ENCODE measurements around the gene C20orf204. TPM values are rescaled to one million over a fixed set of nuclear protein-coding genes. Genes with fewer than 3 reads are reported as not detected.
A peak's percentile ranks its signal among the peaks of the same experiment; 100 is the strongest.

Gene C20orf204
- total RNA-seq, 1 donor from 2014 or later, result 0.98 TPM

DNA sequence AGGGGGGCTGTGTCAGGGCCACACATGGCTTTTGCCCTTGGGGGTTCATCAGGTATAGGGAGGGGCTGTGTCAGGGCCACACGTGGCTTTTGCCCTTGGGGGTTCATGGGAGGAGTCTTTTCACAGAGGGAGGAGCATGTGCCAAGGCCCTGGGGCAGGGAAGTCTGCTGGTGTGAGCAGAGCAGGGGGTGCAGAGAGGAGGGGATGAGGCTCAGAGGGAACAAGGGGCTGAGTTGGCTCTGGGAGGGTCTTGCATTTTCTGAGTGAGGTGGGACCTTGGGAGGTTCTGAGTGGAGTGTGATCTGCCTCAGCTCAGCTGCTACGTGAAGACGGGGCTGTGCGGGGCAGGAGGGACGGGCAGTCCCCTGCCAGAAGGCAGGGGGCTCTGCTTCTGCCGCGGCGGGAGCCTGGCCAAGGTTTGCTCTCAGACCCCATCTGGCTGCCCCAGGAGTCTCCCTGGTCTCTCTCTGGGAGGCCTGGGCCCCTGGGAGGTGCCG lies 19.5 kb downstream of the C20orf204 start:
- peaks cover 28% of the 10 kb centered on the region for H3K4me1 ChIP-seq
- TF ChIP-seq, protein P1, sequence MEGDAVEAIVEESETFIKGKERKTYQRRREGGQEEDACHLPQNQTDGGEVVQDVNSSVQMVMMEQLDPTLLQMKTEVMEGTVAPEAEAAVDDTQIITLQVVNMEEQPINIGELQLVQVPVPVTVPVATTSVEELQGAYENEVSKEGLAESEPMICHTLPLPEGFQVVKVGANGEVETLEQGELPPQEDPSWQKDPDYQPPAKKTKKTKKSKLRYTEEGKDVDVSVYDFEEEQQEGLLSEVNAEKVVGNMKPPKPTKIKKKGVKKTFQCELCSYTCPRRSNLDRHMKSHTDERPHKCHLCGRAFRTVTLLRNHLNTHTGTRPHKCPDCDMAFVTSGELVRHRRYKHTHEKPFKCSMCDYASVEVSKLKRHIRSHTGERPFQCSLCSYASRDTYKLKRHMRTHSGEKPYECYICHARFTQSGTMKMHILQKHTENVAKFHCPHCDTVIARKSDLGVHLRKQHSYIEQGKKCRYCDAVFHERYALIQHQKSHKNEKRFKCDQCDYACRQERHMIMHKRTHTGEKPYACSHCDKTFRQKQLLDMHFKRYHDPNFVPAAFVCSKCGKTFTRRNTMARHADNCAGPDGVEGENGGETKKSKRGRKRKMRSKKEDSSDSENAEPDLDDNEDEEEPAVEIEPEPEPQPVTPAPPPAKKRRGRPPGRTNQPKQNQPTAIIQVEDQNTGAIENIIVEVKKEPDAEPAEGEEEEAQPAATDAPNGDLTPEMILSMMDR (IDR thresholded peaks at IDR 0.05), result no peak
- no peak for TF ChIP-seq POLR2AphosphoS5 (IDR thresholded peaks at IDR 0.05; ENCODE audit: insufficient read depth in 1 of 2, low read depth in 1 of 2)
- TF ChIP-seq POLR2A (IDR thresholded peaks at IDR 0.05), result no peak

DNA sequence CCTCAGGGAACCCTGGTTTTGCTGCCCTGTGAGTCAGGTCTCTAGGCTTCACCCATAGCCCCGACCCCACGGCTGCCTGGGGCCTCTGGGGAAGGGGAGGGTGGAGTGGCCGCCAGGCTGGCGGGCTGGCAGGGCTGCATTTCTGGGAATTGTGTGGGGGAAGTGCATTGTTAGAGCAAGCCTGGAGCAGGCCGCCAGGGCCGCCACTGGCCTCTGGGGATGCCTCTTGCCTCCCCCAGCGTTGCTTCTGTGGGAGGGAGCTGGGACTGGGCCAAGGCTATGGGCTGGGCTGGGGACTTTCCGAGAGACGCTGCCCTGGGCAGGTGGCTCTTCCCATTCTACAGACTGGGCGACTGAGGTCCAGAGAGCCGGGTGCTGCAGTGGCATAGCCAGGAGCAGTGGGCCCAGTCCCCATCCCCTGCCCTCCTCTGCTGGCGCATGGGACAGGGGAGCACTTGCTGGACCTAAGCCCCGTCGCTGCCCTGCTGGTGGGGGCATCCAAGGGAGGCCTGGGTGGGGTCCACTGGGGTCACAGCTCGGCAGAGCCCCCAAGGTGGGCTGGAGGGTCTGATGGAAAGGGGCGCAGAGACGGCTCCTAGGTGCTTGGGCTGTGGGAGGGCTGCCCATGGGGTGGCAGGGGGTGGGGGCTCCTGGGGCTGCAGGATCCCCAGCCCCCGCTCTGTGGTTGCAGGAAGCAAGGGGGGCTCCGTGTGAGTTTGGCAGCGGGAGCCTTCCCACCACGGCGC lies 20.1 kb downstream of the C20orf204 start:
- Histone ChIP-seq H3K9me3 (no peaks in the 10 kb centered on the region), H3K27ac (no peak overlapping the region), H3K27me3 (peaks cover 6% of the 10 kb centered on the region), H3K4me3 (no peak overlapping the region), H3K4me1 (peaks cover 28% of the 10 kb centered on the region), H3K36me3 (no peaks in the 10 kb centered on the region)
- TF ChIP-seq POLR2A (IDR thresholded peaks at IDR 0.05) (no peak), POLR2AphosphoS5 (IDR thresholded peaks at IDR 0.05; ENCODE audit: insufficient read depth in 1 of 2, low read depth in 1 of 2) (no peak)
- TF ChIP-seq, protein P1 (IDR thresholded peaks at IDR 0.05), result no peak
- DNase-seq (ENCODE audit: extremely low spot score in 2 of 2), result no peak
- intact Hi-C loops (cut with DNase I), result no loop called here

More for the DNA sequence above, 19.5 kb downstream of the C20orf204 start:
- no peak for DNase-seq (ENCODE audit: extremely low spot score in 2 of 2)
- Histone ChIP-seq H3K27ac (no peak overlapping the region), H3K27me3 (peaks cover 8% of the 10 kb centered on the region), H3K9me3 (no peaks in the 10 kb centered on the region), H3K36me3 (no peaks in the 10 kb centered on the region), H3K4me3 (no peak overlapping the region)
- intact Hi-C loops (cut with DNase I), result no loop called here

DNA sequence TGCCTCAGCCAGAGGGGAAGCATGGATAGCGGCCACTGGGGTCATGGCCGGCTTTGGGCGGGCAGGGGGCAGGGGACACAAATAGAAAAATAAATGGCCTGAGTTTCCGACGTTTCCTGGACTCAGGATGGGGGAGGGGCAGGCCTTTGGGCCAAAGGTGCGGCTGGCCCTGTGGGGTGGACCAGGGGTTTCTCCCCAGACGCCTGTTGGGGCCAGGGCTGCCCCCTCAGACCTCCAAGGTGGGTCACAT lies 20.6 kb downstream of the C20orf204 start:
- H3K4me1 ChIP-seq, result peaks cover 28% of the 10 kb centered on the region
- peaks cover 1% of the 10 kb centered on the region for H3K27me3 ChIP-seq
- H3K4me3 ChIP-seq, result no peak overlapping the region

GRCh38 chr20:64056889-64057627 lies 21.1 kb downstream of the C20orf204 start:
- TF ChIP-seq POLR2A (IDR thresholded peaks at IDR 0.05) (no peak), POLR2AphosphoS5 (IDR thresholded peaks at IDR 0.05; ENCODE audit: insufficient read depth in 1 of 2, low read depth in 1 of 2) (no peak)
- TF ChIP-seq, protein P1 (IDR thresholded peaks at IDR 0.05), result no peak
- no peaks in the 10 kb centered on the region for H3K27me3 ChIP-seq
- intact Hi-C loops (cut with DNase I), result no loop called here
- no peak overlapping the region for H3K27ac ChIP-seq
- no peaks in the 10 kb centered on the region for H3K9me3 ChIP-seq
- H3K36me3 ChIP-seq, result no peaks in the 10 kb centered on the region
- peak overlapping the region in 1 of 2 donors; percentile 3 for H3K4me3 ChIP-seq
- H3K4me1 ChIP-seq, result peaks cover 28% of the 10 kb centered on the region
- DNase-seq (ENCODE audit: extremely low spot score in 2 of 2), result no peak

More for the DNA sequence above, 20.6 kb downstream of the C20orf204 start:
- Histone ChIP-seq H3K27ac (no peak overlapping the region), H3K36me3 (no peaks in the 10 kb centered on the region), H3K9me3 (no peaks in the 10 kb centered on the region)
- TF ChIP-seq, protein P1 (IDR thresholded peaks at IDR 0.05), result no peak
- TF ChIP-seq POLR2AphosphoS5 (IDR thresholded peaks at IDR 0.05; ENCODE audit: insufficient read depth in 1 of 2, low read depth in 1 of 2), result no peak
- TF ChIP-seq POLR2A (IDR thresholded peaks at IDR 0.05), result no peak
- intact Hi-C loops (cut with DNase I), result no loop called here
- no peak for DNase-seq (ENCODE audit: extremely low spot score in 2 of 2)

Data from vagina (tissue), 2 donors.